ENCODE results near the gene PDS5A.
"Not testable (repeated sequence)": the region's sequence is repeated elsewhere in the genome, so short reads cannot be mapped to it uniquely, and the experiment has no call there.

PDS5A gene

GRCh38 chr4:39792529-39792928, 185.2 kb downstream of the PDS5A start:
- DNase-seq (ENCODE audit: low spot score) (no peak), ATAC-seq (ENCODE audit: low read depth) (no peak)
- Histone ChIP-seq H3K4me1 (ENCODE audit: insufficient read depth, poor library complexity, severe bottlenecking) (no peaks in the 10 kb centered on the region), H3K27ac (ENCODE audit: poor library complexity, severe bottlenecking) (no peak overlapping the region), H3K36me3 (ENCODE audit: low read depth) (no peaks in the 10 kb centered on the region), H3K27me3 (ENCODE audit: insufficient read depth, poor library complexity, severe bottlenecking) (no peaks in the 10 kb centered on the region), H3K4me3 (ENCODE audit: severe bottlenecking) (no peak overlapping the region), H3K9me3 (ENCODE audit: severe bottlenecking) (no peaks in the 10 kb centered on the region)
- TF ChIP-seq CTCF (IDR thresholded peaks at IDR 0.05; ENCODE audit: poor library complexity, severe bottlenecking): no peak

GRCh38 chr4:39792128-39792527, 185.6 kb downstream of the PDS5A start:
- ATAC-seq (ENCODE audit: low read depth): no peak
- Histone ChIP-seq H3K4me1 (ENCODE audit: insufficient read depth, poor library complexity, severe bottlenecking) (no peaks in the 10 kb centered on the region), H3K36me3 (ENCODE audit: low read depth) (no peaks in the 10 kb centered on the region), H3K27ac (ENCODE audit: poor library complexity, severe bottlenecking) (no peak overlapping the region), H3K9me3 (ENCODE audit: severe bottlenecking) (no peaks in the 10 kb centered on the region), H3K4me3 (ENCODE audit: severe bottlenecking) (no peak overlapping the region), H3K27me3 (ENCODE audit: insufficient read depth, poor library complexity, severe bottlenecking) (no peaks in the 10 kb centered on the region)
- DNase-seq (ENCODE audit: low spot score): no peak
- TF ChIP-seq CTCF (IDR thresholded peaks at IDR 0.05; ENCODE audit: poor library complexity, severe bottlenecking): no peak

GRCh38 chr4:39786838-39787237, 190.9 kb downstream of the PDS5A start:
- H3K9me3 ChIP-seq (ENCODE audit: severe bottlenecking): no peaks in the 10 kb centered on the region
- ATAC-seq (ENCODE audit: low read depth) (0 out of 3 replicates have a peak, but pooled peaks have one; percentile 6), DNase-seq (ENCODE audit: low spot score) (no peak)
- H3K4me1 ChIP-seq (ENCODE audit: insufficient read depth, poor library complexity, severe bottlenecking): no peaks in the 10 kb centered on the region
- H3K27me3 ChIP-seq (ENCODE audit: insufficient read depth, poor library complexity, severe bottlenecking): no peaks in the 10 kb centered on the region
- H3K36me3 ChIP-seq (ENCODE audit: low read depth): peaks cover 5% of the 10 kb centered on the region; the same call in 1 of the 2 replicates
- H3K27ac ChIP-seq (ENCODE audit: poor library complexity, severe bottlenecking): no peak overlapping the region
- no peak for TF ChIP-seq CTCF (IDR thresholded peaks at IDR 0.05; ENCODE audit: poor library complexity, severe bottlenecking)
- no peak overlapping the region for H3K4me3 ChIP-seq (ENCODE audit: severe bottlenecking)

- Histone ChIP-seq H3K9me3 (ENCODE audit: severe bottlenecking) (no peaks in the 10 kb centered on the region), H3K27ac (ENCODE audit: poor library complexity, severe bottlenecking) (no peak overlapping the region), H3K27me3 (ENCODE audit: insufficient read depth, poor library complexity, severe bottlenecking) (no peaks in the 10 kb centered on the region), H3K36me3 (ENCODE audit: low read depth) (peaks cover 20% of the 10 kb centered on the region), H3K4me3 (ENCODE audit: severe bottlenecking) (no peak overlapping the region), H3K4me1 (ENCODE audit: insufficient read depth, poor library complexity, severe bottlenecking) (no peaks in the 10 kb centered on the region)
- ATAC-seq (ENCODE audit: low read depth) (peak; percentile 10; the same call in 1 of the 3 replicates), DNase-seq (ENCODE audit: low spot score) (no peak)
- TF ChIP-seq CTCF (IDR thresholded peaks at IDR 0.05; ENCODE audit: poor library complexity, severe bottlenecking): no peak
Observed at GRCh38 chr4:39785083-39785482, 192.6 kb downstream of the PDS5A start.

- H3K27me3 ChIP-seq (ENCODE audit: insufficient read depth, poor library complexity, severe bottlenecking); ATAC-seq (ENCODE audit: low read depth); H3K4me1 ChIP-seq (ENCODE audit: insufficient read depth, poor library complexity, severe bottlenecking); H3K4me3 ChIP-seq (ENCODE audit: severe bottlenecking); H3K9me3 ChIP-seq (ENCODE audit: severe bottlenecking); DNase-seq (ENCODE audit: low spot score); H3K27ac ChIP-seq (ENCODE audit: poor library complexity, severe bottlenecking): not testable (repeated sequence)
- H3K36me3 ChIP-seq (ENCODE audit: low read depth): peaks cover 45% of the 10 kb centered on the region
Observed at GRCh38 chr4:39781988-39782387, 195.7 kb downstream of the PDS5A start.
